Gastrocnemius medialis (tissue), 4 donors: ENCODE measurements around the gene HDAC7.

Source experiments
- POLR2A ChIP-seq, 2 donors: fragments of 450-650 bp; IDR thresholded peaks; one replicate each; pipeline ENCODE4 v1.6.1; 2017; ENCODE audit warnings: antibody characterized with exemption in 2 of 2, mild to moderate bottlenecking in 2 of 2, moderate library complexity in 2 of 2
- TF ChIP-seq, protein P1 (sequence below), 5 experiments: fragments of 450-650 bp in 3 of 5; fragments of 200-600 bp in 2 of 5; sonication (generic) in 2 of 5; IDR thresholded peaks in 4 of 5; conservative IDR thresholded peaks in 1 of 5; 1 replicate in 4 of 5; 2 replicates in 1 of 5; pipeline ENCODE4 v1.5.1; 2016 to 2019; ENCODE audit warnings: antibody characterized with exemption in 5 of 5, mild to moderate bottlenecking in 3 of 5, moderate library complexity in 3 of 5

DNA sequence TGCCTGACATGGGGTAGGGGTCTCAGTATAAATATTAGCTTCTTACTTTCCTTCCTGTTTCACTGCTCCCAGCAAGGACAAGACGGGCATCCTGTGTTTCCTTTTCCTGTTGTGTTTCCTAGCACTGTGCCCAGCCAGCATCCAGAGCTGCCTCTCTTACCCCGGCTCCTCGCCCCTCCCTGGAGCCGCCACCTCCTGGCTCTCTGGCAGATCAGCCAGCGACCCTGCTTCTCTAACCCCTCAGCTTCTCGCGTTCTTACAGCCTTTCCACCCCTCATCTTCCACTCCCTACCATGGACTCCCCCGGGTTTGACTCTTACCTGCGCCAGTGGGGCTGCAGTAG is 17.8 kb downstream of the HDAC7 start:
- TF ChIP-seq, protein P1, sequence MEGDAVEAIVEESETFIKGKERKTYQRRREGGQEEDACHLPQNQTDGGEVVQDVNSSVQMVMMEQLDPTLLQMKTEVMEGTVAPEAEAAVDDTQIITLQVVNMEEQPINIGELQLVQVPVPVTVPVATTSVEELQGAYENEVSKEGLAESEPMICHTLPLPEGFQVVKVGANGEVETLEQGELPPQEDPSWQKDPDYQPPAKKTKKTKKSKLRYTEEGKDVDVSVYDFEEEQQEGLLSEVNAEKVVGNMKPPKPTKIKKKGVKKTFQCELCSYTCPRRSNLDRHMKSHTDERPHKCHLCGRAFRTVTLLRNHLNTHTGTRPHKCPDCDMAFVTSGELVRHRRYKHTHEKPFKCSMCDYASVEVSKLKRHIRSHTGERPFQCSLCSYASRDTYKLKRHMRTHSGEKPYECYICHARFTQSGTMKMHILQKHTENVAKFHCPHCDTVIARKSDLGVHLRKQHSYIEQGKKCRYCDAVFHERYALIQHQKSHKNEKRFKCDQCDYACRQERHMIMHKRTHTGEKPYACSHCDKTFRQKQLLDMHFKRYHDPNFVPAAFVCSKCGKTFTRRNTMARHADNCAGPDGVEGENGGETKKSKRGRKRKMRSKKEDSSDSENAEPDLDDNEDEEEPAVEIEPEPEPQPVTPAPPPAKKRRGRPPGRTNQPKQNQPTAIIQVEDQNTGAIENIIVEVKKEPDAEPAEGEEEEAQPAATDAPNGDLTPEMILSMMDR (IDR thresholded peaks at IDR 0.05 in 4 of 5, conservative IDR thresholded peaks at IDR 0.05 in 1 of 5): no peak
- no peak for TF ChIP-seq POLR2A (IDR thresholded peaks at IDR 0.05)
